Stomach (tissue), 4 donors: Measurements from ENCODE around the gene NTN4.

ENCODE experiments used
- CTCF ChIP-seq, 7 experiments: fragments of 450-650 bp in 4 of 7; fragments of 200-600 bp in 3 of 7; sonication (generic) in 3 of 7; IDR thresholded peaks; one replicate each; pipeline ENCODE4 v1.5.1; 2016 to 2019; ENCODE audit warnings: antibody characterized with exemption in 7 of 7, control low read depth in 2 of 7, mild to moderate bottlenecking in 1 of 7
- POLR2AphosphoS5 ChIP-seq, 3 donors: sonication (generic); formaldehyde crosslinking; IDR thresholded peaks; one replicate each; pipeline ENCODE4 v1.6.1; 2016; ENCODE audit warnings: antibody characterized with exemption in 3 of 3

DNA sequence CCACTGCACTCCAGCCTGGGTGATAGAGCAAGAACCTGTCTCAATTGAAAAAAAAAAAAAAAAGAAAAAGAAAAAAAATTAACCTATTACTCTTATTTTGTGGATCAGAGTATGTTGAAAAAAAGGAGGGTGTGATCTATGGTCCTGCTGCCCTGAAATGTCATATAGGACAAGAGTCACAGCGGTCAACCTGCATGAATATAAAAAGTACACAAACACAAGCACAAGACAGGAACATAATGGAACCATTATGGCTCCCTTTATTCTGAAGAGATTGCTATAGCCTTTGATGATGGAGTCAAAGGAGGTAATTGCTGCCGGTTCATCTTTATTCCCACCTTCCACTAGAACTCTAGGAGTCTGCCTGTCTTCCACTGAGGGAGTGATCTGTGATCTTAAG is 96.9 kb downstream of the NTN4 start:
- no peak for TF ChIP-seq CTCF (IDR thresholded peaks at IDR 0.05)
- no peak for TF ChIP-seq POLR2AphosphoS5 (IDR thresholded peaks at IDR 0.05)
